Measurements from ENCODE around the gene MRGPRF. TPM values are rescaled to one million over a fixed set of nuclear protein-coding genes. Genes with fewer than 3 reads are reported as not detected.

The MRGPRF gene
- total RNA-seq, 6 experiments from 2014 or later: 51.4 to 74.9 (median 63.9) TPM

DNA sequence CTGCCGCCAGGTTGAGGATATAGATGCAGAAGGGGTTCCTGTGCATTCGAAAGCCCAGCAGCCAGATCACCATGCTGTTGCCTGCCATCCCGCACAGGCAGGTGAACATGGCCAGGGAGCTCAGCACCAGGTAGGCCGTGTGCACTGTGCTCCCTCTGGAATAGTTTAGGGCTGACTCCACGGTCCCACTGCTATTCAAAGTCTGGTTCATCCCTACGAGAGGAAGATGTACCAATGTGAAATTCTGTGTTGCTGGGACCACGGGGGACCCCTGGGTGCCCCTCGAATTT is 32.3 kb downstream of the MRGPRF start, which contains the start of gene MRGPRD:
MRGPRD (minus strand) TSS at position 211 of the 290 bp plus-strand sequence; CDS start at position 211, 0 bp downstream.
- H3K36me3 Mint-ChIP-seq (ENCODE audit: low read depth): no peaks in the 10 kb centered on the region
- no peak within 1 kb of the TSS for H3K4me3 Mint-ChIP-seq
- H3K9me3 Mint-ChIP-seq: no peaks in the 10 kb centered on the region; the same call in 1 of the 2 replicates
- peaks cover 39% of the 10 kb centered on the region for H3K27me3 Mint-ChIP-seq (ENCODE audit: insufficient read depth)
- TF ChIP-seq, protein P1, sequence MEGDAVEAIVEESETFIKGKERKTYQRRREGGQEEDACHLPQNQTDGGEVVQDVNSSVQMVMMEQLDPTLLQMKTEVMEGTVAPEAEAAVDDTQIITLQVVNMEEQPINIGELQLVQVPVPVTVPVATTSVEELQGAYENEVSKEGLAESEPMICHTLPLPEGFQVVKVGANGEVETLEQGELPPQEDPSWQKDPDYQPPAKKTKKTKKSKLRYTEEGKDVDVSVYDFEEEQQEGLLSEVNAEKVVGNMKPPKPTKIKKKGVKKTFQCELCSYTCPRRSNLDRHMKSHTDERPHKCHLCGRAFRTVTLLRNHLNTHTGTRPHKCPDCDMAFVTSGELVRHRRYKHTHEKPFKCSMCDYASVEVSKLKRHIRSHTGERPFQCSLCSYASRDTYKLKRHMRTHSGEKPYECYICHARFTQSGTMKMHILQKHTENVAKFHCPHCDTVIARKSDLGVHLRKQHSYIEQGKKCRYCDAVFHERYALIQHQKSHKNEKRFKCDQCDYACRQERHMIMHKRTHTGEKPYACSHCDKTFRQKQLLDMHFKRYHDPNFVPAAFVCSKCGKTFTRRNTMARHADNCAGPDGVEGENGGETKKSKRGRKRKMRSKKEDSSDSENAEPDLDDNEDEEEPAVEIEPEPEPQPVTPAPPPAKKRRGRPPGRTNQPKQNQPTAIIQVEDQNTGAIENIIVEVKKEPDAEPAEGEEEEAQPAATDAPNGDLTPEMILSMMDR (IDR thresholded peaks at IDR 0.05): no peak
- H3K4me1 Mint-ChIP-seq (ENCODE audit: low read depth): no peaks in the 10 kb centered on the region
- no peak within 1 kb of the TSS for H3K27ac Mint-ChIP-seq
- DNase-seq: no peak

GRCh38 chr11:68979931-68980775 is 32.9 kb downstream of the MRGPRF start:
- no peak overlapping the region for H3K4me3 Mint-ChIP-seq

DNA sequence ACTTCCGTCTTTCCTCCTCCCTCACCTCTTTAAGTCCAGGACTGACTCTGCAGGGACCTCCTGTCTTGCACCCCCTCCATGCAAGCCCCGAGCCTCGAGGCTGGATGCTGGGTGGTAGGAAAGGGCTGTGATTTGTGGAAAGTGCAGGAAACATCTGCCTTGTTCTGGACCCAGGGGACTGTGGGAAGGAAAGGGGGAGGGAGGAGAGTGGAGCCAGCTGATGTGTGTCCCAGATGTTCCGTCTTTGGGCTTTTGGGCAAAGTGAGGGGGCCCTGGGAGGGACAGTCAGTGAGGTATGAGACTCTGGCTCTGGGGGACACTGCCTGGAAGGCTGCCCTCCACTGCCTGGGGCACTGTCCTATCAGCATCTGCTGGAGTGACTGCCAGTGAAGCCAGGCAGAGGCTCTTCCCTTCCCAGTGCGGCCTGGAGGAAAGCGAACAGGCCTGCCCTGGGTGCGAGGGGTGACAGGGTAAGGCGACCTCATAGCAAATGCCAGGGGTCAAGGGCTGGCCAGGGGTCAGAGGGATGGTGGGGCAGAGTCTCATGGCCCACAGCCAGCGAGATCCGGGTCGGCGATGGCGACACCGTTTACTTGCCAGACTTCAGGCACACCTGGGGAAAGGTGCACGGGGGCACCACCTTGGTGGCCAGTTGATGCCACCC is 34.0 kb downstream of the MRGPRF start:
- peaks cover 33% of the 10 kb centered on the region for H3K27me3 Mint-ChIP-seq (ENCODE audit: insufficient read depth)
- H3K9me3 Mint-ChIP-seq: no peaks in the 10 kb centered on the region; the same call in 1 of the 2 replicates
- H3K4me1 Mint-ChIP-seq (ENCODE audit: low read depth): peaks cover 6% of the 10 kb centered on the region
- no peak for DNase-seq
- no peak overlapping the region for H3K4me3 Mint-ChIP-seq
- peaks cover 4% of the 10 kb centered on the region; the same call in 1 of the 2 replicates for H3K36me3 Mint-ChIP-seq (ENCODE audit: low read depth)
- TF ChIP-seq, protein P1 (IDR thresholded peaks at IDR 0.05): no peak
- no peak overlapping the region for H3K27ac Mint-ChIP-seq

More at GRCh38 chr11:68979931-68980775, 32.9 kb downstream of the MRGPRF start:
- no peaks in the 10 kb centered on the region; the same call in 1 of the 2 replicates for H3K9me3 Mint-ChIP-seq
- no peak for DNase-seq
- H3K27ac Mint-ChIP-seq: no peak overlapping the region
- H3K36me3 Mint-ChIP-seq (ENCODE audit: low read depth): no peaks in the 10 kb centered on the region
- peaks cover 36% of the 10 kb centered on the region for H3K27me3 Mint-ChIP-seq (ENCODE audit: insufficient read depth)
- no peaks in the 10 kb centered on the region for H3K4me1 Mint-ChIP-seq (ENCODE audit: low read depth)
- TF ChIP-seq, protein P1 (IDR thresholded peaks at IDR 0.05): no peak

GRCh38 chr11:68978626-68978930 is 34.5 kb downstream of the MRGPRF start:
- Mint-ChIP-seq H3K27me3 (ENCODE audit: insufficient read depth) (peaks cover 29% of the 10 kb centered on the region), H3K4me3 (no peak overlapping the region), H3K9me3 (no peaks in the 10 kb centered on the region; the same call in 1 of the 2 replicates), H3K4me1 (ENCODE audit: low read depth) (peaks cover 6% of the 10 kb centered on the region), H3K36me3 (ENCODE audit: low read depth) (peaks cover 4% of the 10 kb centered on the region; the same call in 1 of the 2 replicates), H3K27ac (no peak overlapping the region)
- TF ChIP-seq, protein P1 (IDR thresholded peaks at IDR 0.05): no peak
- DNase-seq: no peak

- no peak overlapping the region for H3K4me3 Mint-ChIP-seq
- H3K4me1 Mint-ChIP-seq (ENCODE audit: low read depth): peaks cover 6% of the 10 kb centered on the region
- H3K27ac Mint-ChIP-seq: no peak overlapping the region
- no peaks in the 10 kb centered on the region; the same call in 1 of the 2 replicates for H3K9me3 Mint-ChIP-seq
- TF ChIP-seq, protein P1 (IDR thresholded peaks at IDR 0.05): no peak
- H3K36me3 Mint-ChIP-seq (ENCODE audit: low read depth): peaks cover 4% of the 10 kb centered on the region; the same call in 1 of the 2 replicates
- peaks cover 34% of the 10 kb centered on the region for H3K27me3 Mint-ChIP-seq (ENCODE audit: insufficient read depth)
- no peak for DNase-seq
Measured at GRCh38 chr11:68977781-68978625, 35.0 kb downstream of the MRGPRF start.

All from HFFc6 (cell line).